ENCODE data around the gene GPC1. TPM values are rescaled to one million over a fixed set of nuclear protein-coding genes. Genes with fewer than 3 reads are reported as not detected.

Gene GPC1
- total and polyA plus RNA-seq, 2 of the 4 experiments (the other 2 are of a cell fraction): 16.0 to 211 TPM

DNA sequence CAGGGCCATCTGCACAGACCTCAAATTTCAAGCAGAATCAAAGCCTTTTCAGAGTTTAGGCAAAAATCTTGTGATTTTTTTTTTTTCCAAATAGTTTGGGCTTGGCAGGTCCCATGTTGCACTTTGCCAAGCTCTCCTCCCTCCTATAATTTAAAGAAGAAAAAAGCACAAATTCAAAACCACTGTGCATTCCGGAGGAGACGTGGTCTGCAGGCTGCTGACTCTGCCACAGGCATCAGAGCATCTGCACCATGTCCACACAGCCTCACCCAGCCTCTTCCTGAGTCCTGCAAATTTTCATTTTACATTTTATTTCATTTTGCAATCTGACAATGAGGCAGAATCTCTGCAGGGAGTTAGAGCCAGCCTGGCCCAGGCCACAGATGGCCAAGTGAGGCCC, 15.7 kb upstream of the GPC1 start:
- Histone ChIP-seq H3K4me1 (ENCODE audit: control insufficient read depth, insufficient read depth, low read length) (no peaks in the 10 kb centered on the region), H3K9ac (ENCODE audit: low read depth, low read length) (no peak overlapping the region), H2BK20ac (ENCODE audit: low read depth, low read length) (no peak overlapping the region), H3K27ac (ENCODE audit: insufficient read depth, low read length) (no peak overlapping the region), H2AK9ac (replicated peaks; ENCODE audit: low read depth, low read length, poor library complexity) (no peak overlapping the region), H3K56ac (ENCODE audit: extremely low read depth, insufficient read depth, low read length) (no peak overlapping the region), H2AFZ (replicated peaks; ENCODE audit: low read length, poor library complexity) (no peak overlapping the region), H3K9me1 (ENCODE audit: insufficient read depth, low read length) (no peaks in the 10 kb centered on the region), H2BK120ac (ENCODE audit: low read depth, low read length) (no peak overlapping the region), H3K14ac (replicated peaks; ENCODE audit: low read depth, low read length) (no peak overlapping the region), H3K4me2 (ENCODE audit: low read depth, low read length) (no peak overlapping the region), H3K4me3 (ENCODE audit: insufficient read depth, low read depth, low read length) (no peak overlapping the region), H4K91ac (ENCODE audit: insufficient read depth, low read depth, low read length) (no peak overlapping the region), H3K36me3 (ENCODE audit: control insufficient read depth, insufficient read depth, low read length) (no peaks in the 10 kb centered on the region), H3K4ac (ENCODE audit: low read depth, low read length) (no peak overlapping the region), H2BK5ac (ENCODE audit: low read depth, low read length, poor library complexity, severe bottlenecking) (no peak overlapping the region), H3K9me3 (ENCODE audit: control insufficient read depth, insufficient read depth, low read length) (peaks cover 15% of the 10 kb centered on the region), H4K5ac (ENCODE audit: low read depth, low read length) (no peak overlapping the region), H2BK15ac (ENCODE audit: low read depth, low read length) (no peak overlapping the region), H3K18ac (ENCODE audit: low read depth, low read length) (no peak overlapping the region), H3K27me3 (ENCODE audit: control insufficient read depth, insufficient read depth, low read length) (no peaks in the 10 kb centered on the region), H4K8ac (ENCODE audit: low read depth in 2 of 2, low read length in 2 of 2) (no peak overlapping the region), H2AK5ac (ENCODE audit: low read depth, low read length) (no peak overlapping the region), H4K20me1 (ENCODE audit: insufficient read depth, low read length) (no peaks in the 10 kb centered on the region), H3K23ac (ENCODE audit: low read depth, low read length) (no peak overlapping the region), H3K79me1 (ENCODE audit: low read depth in 1 of 2, low read length in 2 of 2) (no peaks in the 10 kb centered on the region)
- DNase-seq: no peak
- ChIA-PET POLR2A (ENCODE audit: unreplicated experiment) (no interaction called here), CTCF (interaction anchor here (0.6 kb wide), 1 partner anchor 1165 kb away, joined by 3 read pairs; no protein-coding TSS in a partner anchor)
- no TSS peak for BruUV-seq (replicated peaks)
- no peak for TF ChIP-seq MXI1 (IDR thresholded peaks at IDR 0.05; ENCODE audit: borderline replicate concordance, low read depth, low read length)
- no peak for TF ChIP-seq POLR2A (IDR thresholded peaks at IDR 0.05; ENCODE audit: low read depth, low read length)
- TF ChIP-seq SMC3 (IDR thresholded peaks at IDR 0.05; ENCODE audit: low read depth, low read length): no peak
- no peak for ATAC-seq (ENCODE audit: low read depth)
- dilution Hi-C loops (cut with HindIII; ENCODE audit: low sequenced_read_pairs, unreplicated experiment): no loop called here
- in situ Hi-C loops (cut with MboI; ENCODE audit: low sequenced_read_pairs): no loop called here
- 34% methylated on average over 2 of the region's 2 CpGs; no CpG with 5 or more reads in 1 of the 2 experiments for WGBS, 2 experiments (ENCODE audit: extremely low coverage in 2 of 2, insufficient read length in 1 of 2)
- intact Hi-C loops (cut with micrococcal nuclease): no loop called here
